BE2C (cell line): ENCODE results near the gene RBP2.

Experiments
- DNase-seq: peaks from one replicate; pipeline ENCODE4 v3.0.0-alpha.2; 2020
- H3K27me3 ChIP-seq: fragments of 250-450 bp; sonication (Bioruptor Pico); 2 replicates; pipeline ENCODE4 v1.5.1; 2020; ENCODE audit warnings: mild to moderate bottlenecking
- H3K36me3 ChIP-seq: fragments of 250-450 bp; sonication (Bioruptor Pico); 2 replicates; pipeline ENCODE4 v1.5.1; 2020; ENCODE audit warnings: mild to moderate bottlenecking
- H3K4me1 ChIP-seq: fragments of 250-450 bp; sonication (Bioruptor Pico); 2 replicates; pipeline ENCODE4 v1.5.1; 2020
- H3K4me3 ChIP-seq: 2 replicates; pipeline ENCODE4 v1.5.1; 2011; ENCODE audit warnings: low read depth, low read length
- H3K9me3 ChIP-seq: fragments of 250-450 bp; sonication (Bioruptor Pico); 2 replicates; pipeline ENCODE4 v1.5.1; 2020
- TF ChIP-seq, protein P1 (sequence below): IDR thresholded peaks from 2 replicates; pipeline ENCODE4 v1.5.1; 2012; ENCODE audit warnings: mild to moderate bottlenecking, low read depth, low read length

RBP2 gene

DNA sequence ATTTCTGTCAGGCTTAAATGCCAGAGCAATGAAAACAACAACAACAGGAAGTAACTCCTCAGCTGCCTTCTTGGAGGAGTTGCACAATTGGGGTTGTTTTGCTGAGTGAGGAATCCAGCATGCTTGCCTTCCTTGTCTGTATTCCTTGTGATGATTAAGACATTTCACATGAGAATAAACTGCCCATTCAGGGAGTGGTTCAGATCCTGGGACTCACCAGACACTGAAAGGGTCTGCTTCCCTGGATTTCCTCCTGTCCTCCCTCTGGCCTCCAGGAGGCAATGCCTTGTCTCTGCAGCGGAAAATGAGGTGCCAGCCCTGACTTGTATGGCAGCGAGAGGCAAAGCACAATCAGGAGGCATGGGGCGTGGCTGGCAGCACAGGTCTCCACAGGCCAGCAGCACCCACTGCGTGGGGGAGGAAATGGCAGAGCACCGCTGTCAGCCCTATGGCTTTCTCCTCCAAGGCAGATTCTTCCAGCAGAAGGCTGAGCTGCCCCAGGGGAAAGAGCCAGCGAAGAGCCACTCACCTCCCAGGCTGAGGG is 41.5 kb downstream of the RBP2 start:
- Histone ChIP-seq H3K4me3 (no peak overlapping the region), H3K4me1 (no peaks in the 10 kb centered on the region), H3K36me3 (no peaks in the 10 kb centered on the region), H3K27me3 (no peaks in the 10 kb centered on the region), H3K9me3 (no peaks in the 10 kb centered on the region)
- no peak for DNase-seq
- TF ChIP-seq, protein P1, sequence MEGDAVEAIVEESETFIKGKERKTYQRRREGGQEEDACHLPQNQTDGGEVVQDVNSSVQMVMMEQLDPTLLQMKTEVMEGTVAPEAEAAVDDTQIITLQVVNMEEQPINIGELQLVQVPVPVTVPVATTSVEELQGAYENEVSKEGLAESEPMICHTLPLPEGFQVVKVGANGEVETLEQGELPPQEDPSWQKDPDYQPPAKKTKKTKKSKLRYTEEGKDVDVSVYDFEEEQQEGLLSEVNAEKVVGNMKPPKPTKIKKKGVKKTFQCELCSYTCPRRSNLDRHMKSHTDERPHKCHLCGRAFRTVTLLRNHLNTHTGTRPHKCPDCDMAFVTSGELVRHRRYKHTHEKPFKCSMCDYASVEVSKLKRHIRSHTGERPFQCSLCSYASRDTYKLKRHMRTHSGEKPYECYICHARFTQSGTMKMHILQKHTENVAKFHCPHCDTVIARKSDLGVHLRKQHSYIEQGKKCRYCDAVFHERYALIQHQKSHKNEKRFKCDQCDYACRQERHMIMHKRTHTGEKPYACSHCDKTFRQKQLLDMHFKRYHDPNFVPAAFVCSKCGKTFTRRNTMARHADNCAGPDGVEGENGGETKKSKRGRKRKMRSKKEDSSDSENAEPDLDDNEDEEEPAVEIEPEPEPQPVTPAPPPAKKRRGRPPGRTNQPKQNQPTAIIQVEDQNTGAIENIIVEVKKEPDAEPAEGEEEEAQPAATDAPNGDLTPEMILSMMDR: no peak

DNA sequence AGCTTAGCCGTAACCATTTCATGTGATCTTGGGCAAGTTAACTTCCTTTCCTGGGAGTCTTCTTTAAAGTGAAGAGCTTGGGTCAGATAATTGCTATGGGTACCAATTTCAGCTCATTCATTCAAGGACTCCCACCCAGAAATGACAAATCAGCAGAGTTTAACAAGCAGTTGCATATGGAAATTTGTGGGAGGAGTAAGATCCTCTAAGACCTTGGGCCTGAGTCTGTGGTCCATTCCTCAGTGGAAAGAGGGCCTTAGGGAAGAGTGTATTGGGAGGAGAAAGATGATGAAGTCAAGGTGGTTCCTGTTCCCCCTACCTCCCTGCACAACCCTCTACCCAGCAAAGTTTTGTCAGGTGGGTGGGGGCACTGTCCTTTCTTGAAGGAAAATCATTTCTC is 42.1 kb downstream of the RBP2 start:
- H3K4me3 ChIP-seq: no peak overlapping the region

DNA sequence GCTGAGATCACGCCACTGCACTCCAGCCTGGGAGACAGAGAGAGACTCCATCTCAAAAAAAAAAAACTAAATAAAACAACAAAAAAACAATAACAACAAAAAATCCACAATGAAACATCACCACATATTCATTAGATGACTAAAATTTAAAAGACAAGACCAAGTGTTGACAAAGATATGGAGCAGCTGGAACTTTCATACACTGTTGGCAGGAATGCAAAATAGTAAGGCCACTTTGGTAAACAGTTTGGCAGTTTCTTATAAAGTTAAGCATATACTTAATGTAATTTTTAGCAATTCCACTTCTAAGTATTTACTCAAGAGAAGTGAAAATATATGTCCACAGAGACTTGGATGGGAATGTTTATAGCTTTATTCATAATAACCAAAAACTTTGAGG is 43.2 kb downstream of the RBP2 start:
- TF ChIP-seq, protein P1: no peak
- H3K4me1 ChIP-seq: no peaks in the 10 kb centered on the region
- H3K36me3 ChIP-seq: no peaks in the 10 kb centered on the region
- H3K9me3 ChIP-seq: no peaks in the 10 kb centered on the region
- H3K4me3 ChIP-seq: no peak overlapping the region
- no peaks in the 10 kb centered on the region for H3K27me3 ChIP-seq
- DNase-seq: no peak

More for the DNA sequence above, 42.1 kb downstream of the RBP2 start:
- no peak for DNase-seq
- Histone ChIP-seq H3K36me3 (no peaks in the 10 kb centered on the region), H3K9me3 (no peaks in the 10 kb centered on the region), H3K4me1 (no peaks in the 10 kb centered on the region), H3K27me3 (no peaks in the 10 kb centered on the region)
- TF ChIP-seq, protein P1: no peak

DNA sequence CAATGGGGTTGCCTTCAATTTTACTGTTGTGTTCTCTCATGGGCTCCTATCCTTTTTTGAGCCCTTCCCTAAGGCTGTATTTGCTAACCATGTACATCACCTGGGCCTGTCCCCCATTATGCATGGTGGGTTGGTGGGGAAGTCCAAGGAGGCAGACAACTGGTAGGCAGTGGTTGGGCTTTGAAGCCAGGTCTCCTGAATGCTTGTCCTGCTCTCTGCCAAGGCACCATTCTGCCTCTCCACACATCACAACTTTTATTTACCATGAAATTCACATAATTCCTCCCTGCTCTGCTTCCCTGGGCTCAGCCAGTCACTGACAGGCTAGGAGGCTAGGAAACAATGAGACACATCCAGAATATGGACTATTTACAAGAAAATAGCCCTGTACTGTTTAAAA is 45.8 kb downstream of the RBP2 start:
- Histone ChIP-seq H3K27me3 (no peaks in the 10 kb centered on the region), H3K9me3 (no peaks in the 10 kb centered on the region), H3K4me1 (no peaks in the 10 kb centered on the region), H3K36me3 (no peaks in the 10 kb centered on the region), H3K4me3 (no peak overlapping the region)
- TF ChIP-seq, protein P1: no peak
- DNase-seq: no peak

DNA sequence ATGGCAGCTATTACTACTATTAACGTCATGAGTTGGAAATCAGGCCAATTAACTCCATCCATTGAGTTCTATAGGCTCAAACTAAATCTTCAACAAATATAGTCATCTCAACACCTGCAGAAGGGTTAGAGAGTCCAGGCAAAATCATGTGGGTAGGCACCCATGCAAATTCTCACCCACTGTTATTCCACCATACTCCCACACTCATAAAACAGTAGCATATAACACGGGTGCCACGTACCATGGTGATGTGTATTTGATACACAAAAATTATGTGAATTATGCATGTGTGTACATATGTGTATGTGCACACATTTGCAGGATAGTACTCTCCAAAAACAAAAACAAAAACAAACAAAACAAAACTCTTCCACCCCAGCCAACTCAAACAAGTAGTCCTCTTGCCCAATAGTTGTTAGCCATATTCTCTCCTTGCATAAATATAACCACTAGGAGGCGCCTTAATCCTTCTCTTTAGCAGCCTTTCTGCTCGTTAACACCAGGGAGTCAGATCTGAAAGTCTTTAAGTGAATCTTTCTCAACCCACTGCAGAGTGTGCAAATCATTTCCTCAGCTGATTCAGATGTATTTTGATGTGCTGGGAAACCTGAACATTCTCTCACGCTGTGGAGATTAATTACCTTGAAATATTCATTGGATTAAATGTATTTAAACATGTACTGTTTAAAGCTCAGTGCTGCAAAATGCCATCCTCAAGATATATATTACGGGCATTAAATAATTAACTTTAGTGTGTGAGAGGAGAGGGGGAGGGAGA is 48.8 kb downstream of the RBP2 start:
- no peaks in the 10 kb centered on the region for H3K4me1 ChIP-seq
- H3K27me3 ChIP-seq: no peaks in the 10 kb centered on the region
- H3K9me3 ChIP-seq: no peaks in the 10 kb centered on the region
- H3K4me3 ChIP-seq: no peak overlapping the region
- DNase-seq: peak; percentile 23
- H3K36me3 ChIP-seq: no peaks in the 10 kb centered on the region
- TF ChIP-seq, protein P1: peak; percentile 81

DNA sequence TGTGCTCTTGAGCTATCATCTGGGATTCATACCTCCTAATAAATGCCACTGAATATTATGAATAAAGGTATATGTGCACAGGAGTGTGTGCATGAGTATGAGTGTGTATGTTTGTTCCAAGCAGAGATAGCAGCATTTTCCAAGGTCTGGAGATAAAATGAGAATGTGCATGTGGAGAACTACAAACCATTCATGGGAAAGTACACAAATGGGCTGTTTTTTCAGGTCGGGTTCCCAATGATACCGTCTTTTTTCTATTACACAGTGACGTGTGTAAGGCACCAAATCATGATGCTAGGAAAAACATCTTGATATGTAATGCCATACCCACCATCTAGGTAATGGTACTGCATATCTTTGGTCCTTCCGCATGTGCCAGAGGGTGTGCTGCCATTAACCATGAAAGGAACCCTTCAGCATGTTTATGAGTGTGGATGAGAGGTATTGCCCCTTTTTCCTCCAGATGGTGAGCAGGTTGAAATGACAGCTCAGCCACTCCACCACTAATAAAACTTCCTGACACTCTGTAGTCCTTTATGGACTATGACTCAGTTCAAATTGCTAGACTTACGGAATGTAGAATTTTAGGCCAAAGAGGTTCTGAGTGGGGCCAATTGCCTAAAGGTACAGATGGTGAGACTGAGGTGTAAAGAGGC is 50.4 kb downstream of the RBP2 start:
- no peaks in the 10 kb centered on the region for H3K9me3 ChIP-seq
- DNase-seq: no peak
- no peaks in the 10 kb centered on the region for H3K27me3 ChIP-seq

More for the DNA sequence above, 50.4 kb downstream of the RBP2 start:
- TF ChIP-seq, protein P1: no peak
- no peak overlapping the region for H3K4me3 ChIP-seq
- no peaks in the 10 kb centered on the region for H3K36me3 ChIP-seq
- H3K4me1 ChIP-seq: no peaks in the 10 kb centered on the region
